Measurements from ENCODE around the gene IMMT.

The IMMT gene

GRCh38 chr2:86139981-86140380 lies 55.3 kb downstream of the IMMT start:
- H3K4me3 ChIP-seq (ENCODE audit: control insufficient read depth, low read depth, low read length) = no peak overlapping the region
- no peak for TF ChIP-seq CTCF (IDR thresholded peaks at IDR 0.05; ENCODE audit: control insufficient read depth, insufficient read depth, low read depth, low read length, missing control alignments)
- DNase-seq (ENCODE audit: low read depth) = no peak

- no peak for TF ChIP-seq CTCF (IDR thresholded peaks at IDR 0.05; ENCODE audit: control insufficient read depth, insufficient read depth, low read depth, low read length, missing control alignments)
- DNase-seq (ENCODE audit: low read depth) = no peak
- H3K4me3 ChIP-seq (ENCODE audit: control insufficient read depth, low read depth, low read length) = no peak overlapping the region
These were observed 56.3 kb downstream of the IMMT start for GRCh38 chr2:86138736-86139625.

DNA sequence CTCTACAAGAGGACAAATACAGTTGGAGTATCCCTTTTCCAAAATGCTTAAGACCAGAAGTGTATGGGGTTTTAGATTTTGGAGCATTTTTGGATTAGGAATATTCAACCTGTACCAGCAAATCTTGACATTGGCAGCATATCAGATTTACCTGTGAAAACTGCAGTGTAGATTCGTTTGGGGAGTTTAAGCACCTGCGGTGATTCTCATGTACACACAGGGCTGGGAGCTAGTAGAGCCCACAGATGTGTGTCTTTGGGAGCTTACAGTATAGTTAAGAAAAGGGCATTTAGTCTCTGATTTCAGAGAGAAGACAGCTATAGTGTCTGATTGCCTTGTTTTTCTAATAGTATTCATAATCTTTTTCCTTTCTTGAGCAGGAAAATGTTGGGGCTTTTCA lies 59.1 kb downstream of the IMMT start:
- no peak for DNase-seq (ENCODE audit: low read depth)
- TF ChIP-seq CTCF (IDR thresholded peaks at IDR 0.05; ENCODE audit: control insufficient read depth, insufficient read depth, low read depth, low read length, missing control alignments) = no peak
- H3K4me3 ChIP-seq (ENCODE audit: control insufficient read depth, low read depth, low read length) = no peak overlapping the region

GRCh38 chr2:86135653-86136052 lies 59.6 kb downstream of the IMMT start:
- TF ChIP-seq CTCF (IDR thresholded peaks at IDR 0.05; ENCODE audit: control insufficient read depth, insufficient read depth, low read depth, low read length, missing control alignments) = no peak
- no peak overlapping the region for H3K4me3 ChIP-seq (ENCODE audit: control insufficient read depth, low read depth, low read length)
- DNase-seq (ENCODE audit: low read depth) = no peak

DNA sequence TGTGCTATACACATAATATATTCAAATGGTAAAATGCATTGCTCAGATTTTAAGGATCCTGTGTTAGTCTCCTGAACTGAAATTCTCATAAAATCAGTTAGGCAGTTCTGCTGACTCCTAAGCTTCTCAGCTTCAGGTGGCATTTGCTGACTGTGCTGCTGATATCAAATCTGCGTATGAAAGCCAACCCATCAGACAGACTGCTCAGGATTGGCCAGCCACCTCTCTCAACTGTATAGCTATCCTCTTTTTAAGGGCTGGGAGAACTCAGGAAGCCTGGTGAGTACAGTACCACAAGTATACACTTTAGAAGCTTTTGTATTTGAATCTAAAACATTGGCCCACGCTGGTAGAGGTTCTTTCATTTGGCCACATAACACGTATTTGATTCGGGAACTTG lies 60.6 kb downstream of the IMMT start:
- no peak for TF ChIP-seq CTCF (IDR thresholded peaks at IDR 0.05; ENCODE audit: control insufficient read depth, insufficient read depth, low read depth, low read length, missing control alignments)
- no peak overlapping the region for H3K4me3 ChIP-seq (ENCODE audit: control insufficient read depth, low read depth, low read length)
- no peak for DNase-seq (ENCODE audit: low read depth)

DNA sequence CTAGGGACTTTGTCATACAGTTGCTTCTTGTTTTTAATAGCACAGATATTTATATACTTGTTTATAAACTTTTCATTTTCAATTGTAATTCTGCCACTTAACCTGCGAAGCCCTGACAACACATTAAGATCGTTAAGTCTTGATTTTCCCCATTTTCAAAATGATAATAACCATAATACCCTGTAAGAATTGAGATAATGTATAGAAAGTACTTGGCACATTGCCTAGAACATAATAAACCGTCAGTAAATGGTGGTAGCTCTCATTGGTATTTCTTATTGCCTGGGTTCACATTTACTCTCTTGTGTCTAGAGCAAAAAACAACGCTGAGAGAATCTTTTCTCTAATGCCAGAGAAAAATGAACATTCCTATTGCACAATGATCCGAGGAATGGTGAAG lies 70.6 kb downstream of the IMMT start:
- TF ChIP-seq CTCF (IDR thresholded peaks at IDR 0.05; ENCODE audit: control insufficient read depth, insufficient read depth, low read depth, low read length, missing control alignments) = no peak
- H3K4me3 ChIP-seq (ENCODE audit: control insufficient read depth, low read depth, low read length) = no peak overlapping the region
- DNase-seq (ENCODE audit: low read depth) = no peak

Measured in AG09309 (cell line).